ENCODE results near the gene CPTP.

DNA sequence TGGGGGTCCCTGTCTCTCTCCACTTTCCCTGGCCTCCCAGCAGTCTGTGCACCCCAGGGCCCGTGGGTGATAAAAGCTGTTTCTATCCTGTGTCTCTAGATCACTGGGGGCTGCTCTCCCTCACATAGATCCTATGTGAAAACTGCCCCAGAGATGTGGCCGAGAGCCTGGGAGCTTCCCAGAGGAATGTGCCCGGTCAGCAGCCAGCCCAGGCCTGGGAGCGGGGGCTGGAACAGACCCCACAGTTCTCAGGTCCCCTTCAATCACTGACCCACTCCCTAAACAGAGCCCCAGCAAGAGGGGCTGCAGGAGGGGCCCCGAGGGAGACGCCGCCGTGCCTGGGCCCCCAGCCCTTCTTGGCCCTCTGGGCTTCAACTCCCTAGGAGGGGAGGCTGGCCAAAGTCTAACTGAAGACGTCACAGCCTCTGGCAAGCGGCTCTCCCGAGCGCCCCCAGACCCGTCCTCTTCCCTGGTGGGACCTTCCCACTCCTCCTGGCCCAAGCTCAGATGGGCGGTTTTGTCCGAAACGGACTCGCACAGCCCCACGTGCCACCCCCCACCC, 33.4 kb downstream of the CPTP start:
- TF ChIP-seq, protein P1, sequence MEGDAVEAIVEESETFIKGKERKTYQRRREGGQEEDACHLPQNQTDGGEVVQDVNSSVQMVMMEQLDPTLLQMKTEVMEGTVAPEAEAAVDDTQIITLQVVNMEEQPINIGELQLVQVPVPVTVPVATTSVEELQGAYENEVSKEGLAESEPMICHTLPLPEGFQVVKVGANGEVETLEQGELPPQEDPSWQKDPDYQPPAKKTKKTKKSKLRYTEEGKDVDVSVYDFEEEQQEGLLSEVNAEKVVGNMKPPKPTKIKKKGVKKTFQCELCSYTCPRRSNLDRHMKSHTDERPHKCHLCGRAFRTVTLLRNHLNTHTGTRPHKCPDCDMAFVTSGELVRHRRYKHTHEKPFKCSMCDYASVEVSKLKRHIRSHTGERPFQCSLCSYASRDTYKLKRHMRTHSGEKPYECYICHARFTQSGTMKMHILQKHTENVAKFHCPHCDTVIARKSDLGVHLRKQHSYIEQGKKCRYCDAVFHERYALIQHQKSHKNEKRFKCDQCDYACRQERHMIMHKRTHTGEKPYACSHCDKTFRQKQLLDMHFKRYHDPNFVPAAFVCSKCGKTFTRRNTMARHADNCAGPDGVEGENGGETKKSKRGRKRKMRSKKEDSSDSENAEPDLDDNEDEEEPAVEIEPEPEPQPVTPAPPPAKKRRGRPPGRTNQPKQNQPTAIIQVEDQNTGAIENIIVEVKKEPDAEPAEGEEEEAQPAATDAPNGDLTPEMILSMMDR (IDR thresholded peaks at IDR 0.05) = no peak
- no peak for TF ChIP-seq POLR2A (IDR thresholded peaks at IDR 0.05)

Data from Peyer's patch (tissue), 4 donors.